ENCODE measurements around the gene KDM2B. TPM values are rescaled to one million over a fixed set of nuclear protein-coding genes. Genes with fewer than 3 reads are reported as not detected.

Gene KDM2B
- total RNA-seq, 1 experiment from 2014 or later: 37.2 TPM

DNA sequence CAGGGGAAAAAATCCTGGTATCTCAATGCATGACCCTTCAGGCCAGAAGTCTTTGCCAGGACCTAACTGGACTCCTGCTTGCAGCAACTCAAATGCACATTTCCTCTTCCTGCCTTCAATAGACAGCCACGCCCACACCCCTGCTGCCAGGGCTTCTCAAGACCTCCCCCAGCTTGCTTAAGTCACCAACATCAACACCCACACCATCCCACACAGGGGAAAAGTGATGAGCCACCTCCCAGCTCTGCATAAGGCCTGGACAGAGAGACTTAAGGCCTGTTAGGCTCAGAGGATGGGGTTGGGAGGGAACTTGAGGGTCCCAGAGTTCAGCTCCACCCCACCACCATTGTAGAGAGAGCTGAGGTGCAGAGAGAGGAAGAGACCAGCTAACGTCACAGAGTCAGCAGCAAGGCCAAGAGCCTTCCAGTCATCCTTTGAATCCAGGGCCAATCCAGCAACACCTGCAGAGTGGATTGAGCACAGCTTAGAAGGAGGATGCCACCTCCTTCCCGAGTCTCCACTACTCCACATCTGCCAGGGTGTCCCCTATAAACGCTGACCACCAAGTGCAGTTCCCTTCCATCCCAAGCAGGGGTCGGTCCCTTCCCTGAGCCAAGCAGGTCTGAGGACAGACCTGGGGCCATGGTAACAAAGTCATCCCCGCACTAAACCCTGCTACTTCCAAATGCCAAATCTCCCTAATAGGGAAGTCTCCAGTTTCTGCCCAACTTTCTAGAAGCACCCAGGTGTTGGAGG is 50.0 kb downstream of the KDM2B start:
- peak; percentile 75 for DNase-seq (ENCODE audit: low spot score)

DNA sequence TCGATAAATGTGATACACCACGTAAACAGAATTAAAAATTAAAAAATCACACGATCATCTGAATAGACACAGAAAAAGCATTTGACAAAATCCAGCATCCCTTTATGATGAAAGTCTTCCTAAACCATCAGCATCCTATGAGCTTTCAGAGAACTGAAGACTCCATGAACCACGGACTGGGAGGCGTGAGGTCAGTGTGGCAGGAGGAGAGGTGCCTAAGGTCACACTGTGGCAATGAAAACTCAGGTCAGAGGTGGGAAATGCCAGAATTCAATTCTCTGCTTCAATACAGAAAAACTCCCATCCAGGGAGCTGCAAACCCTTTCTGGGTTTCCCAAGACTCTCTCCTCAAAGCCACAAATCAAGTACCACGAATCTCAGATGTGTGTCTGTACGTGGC is 51.6 kb downstream of the KDM2B start:
- no peak for DNase-seq (ENCODE audit: low spot score)

DNA sequence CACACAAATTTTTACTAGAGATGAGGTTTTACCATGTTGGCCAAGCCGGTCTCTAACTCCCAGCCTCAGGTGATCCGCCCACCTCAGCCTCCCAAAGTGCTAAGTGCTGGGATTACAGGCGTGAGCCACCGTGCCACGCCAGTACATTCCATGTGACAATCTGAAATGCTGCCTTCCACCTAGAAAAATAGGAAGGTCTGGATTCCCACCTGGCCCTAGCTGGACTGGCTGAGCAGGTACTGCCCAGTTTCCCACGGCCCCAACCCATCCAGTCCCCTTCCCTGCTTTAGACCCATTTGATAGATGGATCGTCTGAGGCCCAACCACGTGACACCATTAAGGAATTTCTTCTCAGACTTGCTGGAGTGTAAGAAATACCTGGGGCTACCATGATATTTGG is 55.4 kb downstream of the KDM2B start:
- no peak for DNase-seq (ENCODE audit: low spot score)

DNA sequence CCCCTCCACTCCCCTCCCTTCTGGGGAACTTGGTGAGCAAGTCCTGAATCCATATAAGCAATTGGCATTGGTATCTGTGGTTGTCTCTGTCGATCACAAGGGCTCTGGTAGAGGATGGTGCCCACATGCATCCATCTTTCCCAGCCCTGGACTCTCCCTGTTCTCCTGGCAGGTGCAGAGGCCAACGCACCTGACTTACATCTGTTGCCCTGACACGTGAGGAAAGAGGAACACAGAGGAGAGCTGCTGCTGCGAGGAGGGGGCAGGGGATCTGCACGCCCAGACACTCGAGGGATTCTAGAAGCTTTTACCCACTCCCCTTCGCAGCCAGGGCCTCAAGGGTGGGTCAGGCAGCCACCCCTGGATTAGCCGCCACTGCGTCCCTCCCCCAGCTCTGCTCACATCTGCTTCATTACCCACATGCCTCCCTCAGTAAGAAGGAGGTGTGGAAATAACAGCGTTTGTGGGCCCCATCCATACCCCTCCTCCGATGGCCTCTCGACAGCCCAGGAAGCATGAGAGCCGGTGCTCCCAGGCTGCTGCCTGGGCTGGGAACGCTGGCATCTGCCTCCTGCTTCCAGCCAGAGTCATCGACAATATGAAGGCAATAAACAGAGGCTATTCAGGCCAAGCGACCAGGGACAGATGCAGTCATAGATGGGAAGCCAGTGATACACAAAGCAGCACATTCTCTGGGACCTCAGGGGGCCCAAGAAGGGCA is 56.5 kb downstream of the KDM2B start:
- no peak for DNase-seq (ENCODE audit: low spot score)

DNA sequence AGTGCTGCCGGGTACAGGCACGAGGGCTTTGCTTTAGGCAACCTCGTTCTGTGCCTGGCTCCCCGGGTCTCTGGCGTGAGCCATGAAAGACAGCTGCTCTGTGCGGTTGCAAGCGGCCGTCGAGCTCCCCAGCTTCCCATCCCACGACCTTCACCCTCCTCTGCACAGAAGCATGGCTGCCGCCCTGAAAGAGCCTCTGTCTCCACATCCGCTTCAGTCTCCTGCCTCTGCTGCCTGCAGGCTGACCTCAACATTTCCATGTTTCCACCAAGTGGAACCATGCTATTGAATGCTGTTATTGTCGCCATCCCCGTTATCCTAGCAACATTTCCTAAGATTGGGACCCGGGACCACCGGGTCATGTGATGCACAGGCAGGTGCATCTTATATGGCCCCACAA is 57.1 kb downstream of the KDM2B start:
- no peak for DNase-seq (ENCODE audit: low spot score)

DNA sequence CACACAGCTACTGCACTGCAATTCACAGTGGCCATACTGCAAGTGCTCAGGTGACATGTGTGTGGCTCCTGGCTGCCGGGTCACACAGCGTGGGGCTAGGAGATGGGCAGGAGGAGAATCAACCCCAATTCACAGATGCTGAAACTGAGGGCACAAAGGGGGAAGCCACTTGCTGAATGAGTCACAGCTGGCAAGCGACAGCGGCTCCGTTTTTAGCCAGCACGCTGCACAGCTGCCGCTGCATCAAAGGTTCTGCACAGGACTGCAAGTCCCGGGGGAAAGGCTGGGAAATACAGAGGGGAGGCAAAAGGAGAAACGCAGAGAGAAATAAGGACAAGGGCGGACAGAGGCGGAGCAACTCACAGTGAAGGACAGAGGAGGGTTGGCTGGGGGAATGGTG is 57.9 kb downstream of the KDM2B start:
- no peak for DNase-seq (ENCODE audit: low spot score)

DNA sequence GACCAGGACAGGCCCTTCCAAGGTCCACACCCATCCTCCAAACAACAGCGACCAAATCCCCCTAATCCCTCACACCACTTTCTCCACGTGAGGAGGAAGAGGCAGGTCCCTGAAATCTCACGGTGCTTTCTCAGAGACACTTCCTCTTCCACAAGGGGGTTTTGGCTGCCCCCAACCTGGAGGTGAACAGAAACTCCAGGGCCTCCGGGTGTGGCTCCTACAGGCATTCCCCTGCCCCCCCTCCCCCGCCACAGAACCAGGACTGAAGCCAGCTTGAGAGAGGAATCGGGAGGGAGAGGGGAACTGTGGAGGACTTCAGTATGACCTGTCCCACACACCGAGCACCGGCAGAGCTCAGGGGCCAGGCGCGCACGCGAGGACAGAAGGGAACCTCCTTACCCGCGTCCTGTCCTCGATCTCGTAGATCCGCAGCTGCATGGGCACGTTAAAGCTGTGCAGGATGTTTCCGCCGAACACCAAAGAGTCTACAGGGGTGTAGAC is 60.2 kb downstream of the KDM2B start:
- DNase-seq (ENCODE audit: low spot score): no peak

DNA sequence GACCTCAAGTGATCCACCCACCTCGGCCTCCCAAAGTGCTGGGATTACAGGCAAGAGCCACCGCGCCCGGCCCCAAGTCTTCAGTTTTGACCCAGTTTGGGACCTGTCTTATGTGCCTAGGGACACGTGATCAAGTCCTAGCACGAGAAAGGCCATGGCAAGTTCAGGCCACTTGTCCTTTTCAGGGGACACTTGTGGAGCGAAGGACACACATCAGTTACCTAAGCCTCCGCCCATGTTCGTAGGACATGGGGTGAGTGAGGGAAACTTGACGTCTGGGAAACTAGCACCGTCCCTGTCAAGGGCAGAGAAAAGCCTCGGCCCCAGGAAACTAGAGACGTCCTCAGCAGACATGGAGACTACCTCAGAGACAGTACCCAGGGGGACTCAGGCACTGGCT is 60.7 kb downstream of the KDM2B start:
- DNase-seq (ENCODE audit: low spot score): no peak

DNA sequence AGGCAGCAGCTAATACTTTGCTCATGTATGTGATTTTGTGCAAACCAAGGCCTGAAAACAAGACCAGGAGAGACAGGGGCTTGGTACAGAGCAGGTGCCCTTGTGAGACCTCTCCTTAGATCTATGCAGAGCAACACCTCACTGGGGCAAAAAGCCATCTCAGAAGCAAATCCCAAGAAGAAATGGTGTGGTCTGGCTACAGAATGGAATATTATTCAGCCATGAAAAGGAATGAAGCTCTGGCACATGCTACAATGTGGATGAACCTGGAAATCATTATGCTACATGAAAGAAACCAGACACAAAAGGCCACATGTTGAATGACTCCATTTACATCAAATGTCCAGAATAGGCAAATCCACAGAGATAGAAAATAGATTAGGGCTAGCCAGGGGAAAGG is 61.6 kb downstream of the KDM2B start:
- DNase-seq (ENCODE audit: low spot score): no peak

DNA sequence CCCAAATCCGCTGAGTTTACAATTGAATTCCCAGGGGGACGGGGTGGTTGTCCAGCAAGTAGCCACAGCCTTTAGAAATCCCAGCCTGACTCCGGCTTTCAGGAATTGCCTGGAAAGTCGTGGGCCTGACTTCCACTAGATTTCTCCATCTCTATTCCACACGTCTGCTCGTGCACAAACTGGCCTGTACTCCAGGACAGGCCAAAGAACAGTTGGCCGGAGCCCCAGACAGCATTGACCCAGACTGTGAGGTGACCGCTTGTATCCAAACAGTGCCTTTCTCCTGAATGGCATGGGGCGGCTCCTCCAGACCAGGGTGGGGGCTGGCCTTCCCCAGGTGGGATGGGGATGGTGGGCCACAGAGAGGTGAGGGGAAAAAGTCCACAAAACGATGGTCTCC is 62.2 kb downstream of the KDM2B start:
- no peak for DNase-seq (ENCODE audit: low spot score)

DNA sequence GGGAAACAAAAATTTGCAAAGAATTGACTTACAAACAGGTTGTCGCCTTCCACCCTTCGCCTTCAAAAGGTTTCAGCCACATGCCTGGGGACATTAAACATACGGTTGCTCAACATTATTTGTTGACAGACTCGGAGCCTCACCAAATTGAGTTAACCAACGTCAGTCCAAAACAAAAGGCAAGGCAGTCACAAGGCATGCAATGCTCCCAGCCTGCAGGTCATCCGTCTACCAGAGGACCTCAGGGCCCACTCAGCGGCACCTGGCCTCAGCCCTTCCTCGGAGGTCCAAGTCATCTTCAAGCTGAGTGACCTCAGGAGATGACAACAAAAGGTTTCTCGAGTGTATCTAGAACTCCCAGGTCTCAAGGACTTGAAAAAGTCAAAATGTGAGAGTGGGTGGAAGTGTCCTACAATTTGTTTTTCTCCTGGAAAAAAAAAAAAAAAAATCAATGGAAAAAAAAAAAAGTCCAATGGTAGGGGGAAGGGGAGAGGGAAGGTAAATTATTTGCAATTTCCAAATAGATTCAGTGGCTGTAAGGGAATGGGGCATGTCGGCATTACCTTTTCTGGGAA is 64.3 kb downstream of the KDM2B start:
- DNase-seq (ENCODE audit: low spot score): no peak

DNA sequence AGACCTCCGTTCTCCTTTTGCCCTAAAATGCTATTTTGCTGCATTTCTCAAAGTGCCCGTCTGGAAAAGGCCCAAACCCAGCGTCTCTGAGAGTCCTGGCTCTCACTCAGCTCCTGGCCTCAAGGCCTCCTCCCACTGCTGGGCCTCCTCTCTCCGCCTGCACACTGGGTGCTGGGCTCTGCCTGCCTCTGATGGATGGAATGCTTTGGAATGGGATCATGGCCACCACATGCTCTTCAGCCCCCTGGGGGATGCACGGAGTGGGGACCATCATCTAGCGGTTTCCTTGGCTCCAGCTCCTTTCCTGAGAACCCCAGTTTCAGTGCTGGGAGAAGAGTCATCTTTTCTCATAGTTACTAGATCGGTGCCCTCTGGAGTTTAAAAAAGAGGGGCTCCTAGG is 65.2 kb downstream of the KDM2B start:
- DNase-seq (ENCODE audit: low spot score): no peak

DNA sequence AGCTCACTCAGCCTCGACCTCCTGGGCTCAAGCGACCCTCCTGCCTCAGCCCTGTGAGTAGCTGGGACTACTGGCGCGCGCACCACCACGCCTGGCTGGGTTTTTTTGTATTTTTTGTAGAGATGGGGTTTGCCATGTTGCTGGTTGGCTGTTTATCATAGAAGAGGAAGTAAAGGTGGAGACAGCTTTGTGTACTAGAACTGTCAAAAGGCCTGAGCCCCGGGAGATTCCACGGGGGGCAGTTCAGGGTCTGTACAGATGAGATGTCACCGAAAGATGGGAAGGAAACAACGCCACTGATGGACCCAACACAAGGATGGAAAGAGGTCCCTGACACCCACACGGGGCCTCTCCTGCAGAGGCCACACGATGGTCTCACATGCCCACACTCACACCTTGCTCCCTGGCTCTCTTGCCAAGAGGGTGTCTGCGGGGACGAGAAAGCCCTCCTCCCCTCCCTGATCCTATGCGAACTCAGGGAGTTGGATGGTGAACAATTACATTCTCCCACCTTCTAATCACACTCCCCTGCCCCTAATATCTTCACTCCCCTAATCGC is 66.6 kb downstream of the KDM2B start:
- DNase-seq (ENCODE audit: low spot score): no peak

DNA sequence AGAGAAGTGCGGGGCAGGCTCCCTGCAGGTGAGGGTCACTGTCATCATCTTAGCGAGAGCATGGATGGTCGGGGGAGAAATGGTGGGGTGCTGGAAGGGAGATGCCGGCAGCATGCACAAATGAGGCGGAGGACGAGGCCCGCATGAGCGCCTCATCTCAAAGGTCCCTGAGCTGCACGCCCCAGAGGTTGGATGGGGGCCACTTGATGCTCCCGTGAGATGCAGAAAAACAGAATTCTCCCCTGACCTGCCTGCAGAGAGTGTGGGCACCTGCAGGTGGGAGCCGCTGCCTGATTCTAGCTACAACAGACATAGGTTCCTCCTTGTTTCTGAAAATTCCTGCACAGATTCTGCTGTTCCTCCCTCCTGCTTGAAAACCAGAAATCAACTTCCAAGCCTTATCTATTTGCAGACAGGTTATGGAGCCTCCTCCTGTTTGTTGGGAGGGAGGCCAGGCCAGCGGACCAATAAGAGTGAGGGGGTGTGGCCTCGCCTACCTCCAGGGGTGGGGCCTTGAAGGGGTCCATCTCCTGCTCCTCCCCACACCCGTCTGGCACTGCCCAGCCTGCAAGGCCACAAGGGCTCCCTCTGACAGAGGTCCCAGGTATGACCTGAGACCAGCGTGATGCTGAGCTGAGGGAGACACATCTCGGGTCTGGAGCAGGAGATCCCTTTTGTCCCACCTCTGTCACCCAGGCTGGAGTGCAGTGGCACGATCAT is 67.2 kb downstream of the KDM2B start:
- peak; percentile 60 for DNase-seq (ENCODE audit: low spot score)

DNA sequence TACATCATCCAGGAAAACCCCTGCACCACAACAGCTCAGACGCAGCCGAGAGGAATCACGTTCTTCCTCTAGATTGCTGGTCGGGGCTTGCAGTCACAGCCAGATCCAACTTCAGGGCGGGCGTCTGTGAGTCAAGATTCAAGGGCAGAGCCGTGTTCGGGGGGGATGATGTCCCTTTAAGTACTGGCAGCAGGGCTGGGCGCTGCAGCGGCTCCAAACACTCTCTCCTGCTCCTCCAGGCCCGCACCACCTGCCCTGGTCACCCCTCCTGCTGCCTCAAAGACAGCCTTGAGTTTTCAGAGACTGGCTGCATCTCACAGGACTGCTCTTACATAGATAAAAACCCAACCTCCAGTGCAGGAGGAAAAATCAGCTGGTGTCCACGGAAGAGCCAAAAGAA is 68.3 kb downstream of the KDM2B start:
- DNase-seq (ENCODE audit: low spot score): no peak

DNA sequence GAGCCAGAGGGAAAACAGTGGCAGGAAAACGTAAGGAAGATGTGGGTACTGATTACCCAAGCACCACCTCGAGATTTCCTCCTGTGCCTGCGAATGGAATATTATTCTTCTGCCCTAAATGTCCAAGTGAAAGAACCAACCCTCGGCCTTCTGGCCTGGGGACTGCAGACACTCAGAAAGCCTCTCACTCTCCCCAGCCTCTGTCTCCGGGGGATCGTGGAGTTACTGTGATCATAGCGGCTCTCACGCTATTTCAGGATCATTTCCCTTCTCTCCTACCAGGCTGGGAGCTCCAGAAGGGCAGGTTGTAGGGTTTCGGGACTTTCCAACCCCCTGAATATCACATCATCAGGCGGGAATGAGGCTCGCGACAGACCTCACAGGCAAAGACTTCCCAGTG is 68.9 kb downstream of the KDM2B start:
- DNase-seq (ENCODE audit: low spot score): no peak

DNA sequence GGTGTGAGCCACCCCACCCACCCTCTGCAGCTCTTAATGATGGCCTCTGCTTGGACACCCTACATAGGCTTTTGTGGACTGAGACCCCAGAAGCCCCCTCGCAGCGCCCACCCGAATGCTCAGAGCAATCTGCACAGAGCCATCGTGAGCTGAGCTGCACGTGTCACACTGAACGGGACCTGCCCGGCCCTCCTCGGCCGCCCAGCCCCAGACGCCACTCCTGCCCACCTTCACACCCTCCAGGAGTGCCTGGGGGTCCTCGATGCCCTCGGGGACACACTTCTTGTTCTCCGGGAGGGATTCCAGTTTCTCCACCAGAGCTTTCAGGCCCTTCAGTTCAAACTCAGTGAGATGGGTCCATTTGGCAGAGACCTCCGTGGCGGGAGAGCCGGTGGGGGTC is 71.5 kb downstream of the KDM2B start:
- DNase-seq (ENCODE audit: low spot score): no peak

DNA sequence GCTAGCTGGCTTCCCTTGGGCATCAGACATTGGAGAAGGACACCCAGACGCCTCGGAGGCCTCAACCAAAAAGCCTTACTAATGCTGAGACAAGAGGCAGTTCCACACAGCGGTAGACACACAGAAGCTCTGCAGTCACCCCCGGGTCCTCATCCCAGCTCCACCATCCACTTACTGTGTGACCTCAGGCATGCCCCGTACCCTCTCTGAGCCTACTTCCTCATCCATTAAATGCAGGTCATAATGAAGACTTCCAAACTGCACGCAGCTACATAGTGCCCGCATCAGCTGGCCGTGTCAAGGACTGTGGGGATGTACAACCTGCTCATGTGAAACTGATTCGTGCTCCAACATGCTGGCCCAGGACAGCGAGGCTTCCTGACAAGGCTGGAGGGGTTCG is 72.3 kb downstream of the KDM2B start:
- DNase-seq (ENCODE audit: low spot score): no peak

DNA sequence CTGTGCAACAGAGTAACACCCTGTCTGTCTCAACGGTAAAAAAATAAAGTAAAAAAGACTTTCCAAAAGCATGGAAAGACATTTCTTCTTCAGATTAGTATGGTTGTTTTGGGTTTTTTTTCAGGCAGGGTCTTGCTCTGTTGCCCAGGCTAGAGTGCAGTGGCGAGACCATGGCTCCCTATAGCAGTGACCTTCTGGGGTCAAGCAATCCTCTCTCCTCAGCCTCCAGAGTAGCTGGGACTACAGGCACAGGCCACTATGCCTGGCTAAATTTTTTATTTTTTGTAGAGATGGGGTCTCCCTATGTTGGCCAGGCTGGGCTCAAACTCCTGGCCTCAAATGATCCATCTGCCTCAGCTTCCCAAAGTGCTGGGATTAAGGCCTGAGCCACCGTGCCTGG is 72.8 kb downstream of the KDM2B start:
- DNase-seq (ENCODE audit: low spot score): no peak

DNA sequence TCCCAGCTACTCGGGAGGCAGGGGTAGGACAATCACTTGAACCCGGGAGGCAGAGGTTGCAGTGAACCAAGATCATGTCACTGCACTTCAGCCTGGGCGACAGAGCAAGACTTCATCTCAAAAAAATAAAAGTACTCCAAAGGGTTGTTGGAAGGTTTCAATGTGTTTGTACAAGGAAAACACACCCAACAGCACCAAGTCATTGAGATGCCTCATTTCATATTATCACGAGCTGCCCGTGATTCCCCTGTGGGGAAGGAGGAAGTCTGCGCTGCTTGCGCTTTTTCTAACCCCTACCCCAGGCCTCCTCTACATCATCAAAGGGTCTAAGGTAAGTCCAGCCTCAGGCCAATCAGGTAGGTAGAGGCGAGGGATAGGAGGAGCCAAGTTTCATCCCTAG is 73.6 kb downstream of the KDM2B start:
- DNase-seq (ENCODE audit: low spot score): no peak

DNA sequence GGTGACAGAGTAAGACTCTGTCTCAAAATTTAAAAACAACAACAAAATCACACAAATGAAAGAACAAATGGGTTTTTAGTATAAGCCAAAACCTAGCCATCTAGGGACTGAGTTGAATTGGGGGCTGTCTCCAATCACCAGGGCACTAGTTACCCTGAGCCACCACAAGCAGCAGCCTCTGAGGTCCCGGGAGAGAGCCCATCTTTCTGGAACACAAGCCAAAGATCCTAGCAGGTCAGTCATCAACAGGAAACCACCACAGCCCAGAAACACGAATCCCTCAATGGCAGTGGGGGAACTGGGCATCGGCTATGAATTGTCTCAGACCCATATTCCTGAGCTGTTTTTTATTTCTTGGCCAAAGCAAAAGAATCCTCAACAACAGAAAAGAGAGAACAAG is 75.3 kb downstream of the KDM2B start:
- no peak for DNase-seq (ENCODE audit: low spot score)

DNA sequence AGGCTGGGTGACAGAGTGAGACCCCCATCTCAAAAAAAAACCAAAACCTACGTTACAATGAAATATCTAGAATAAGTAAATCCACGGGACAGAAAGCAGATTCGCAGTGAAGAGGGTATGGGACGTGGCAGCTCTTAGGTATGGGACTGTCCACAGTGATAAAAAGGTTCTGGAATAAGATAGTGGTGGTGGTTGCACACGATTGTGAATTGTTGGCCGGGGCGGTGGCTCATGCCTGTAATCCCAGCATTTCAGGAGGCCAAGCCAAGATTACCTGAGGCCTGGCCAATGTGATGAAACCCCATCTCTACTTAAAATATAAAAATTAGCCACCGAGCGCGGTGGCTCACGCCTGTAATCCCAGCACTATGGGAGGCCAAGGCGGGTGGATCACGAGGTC is 76.3 kb downstream of the KDM2B start:
- no peak for DNase-seq (ENCODE audit: low spot score)

Measured in A172 (cell line).